Measurements from ENCODE around the gene SOHLH1.
A peak's percentile ranks its signal among the peaks of the same experiment; 100 is the strongest.

SOHLH1 gene

GRCh38 chr9:135662758-135663450 lies 36.4 kb downstream of the SOHLH1 start, which contains the start of gene LCN9:
Gene LCN9, plus strand, starts transcription at chr9:135663309. Its CDS starts 13 bp downstream, at chr9:135663322.
- FAIRE-seq: peak; percentile 13
- peak; percentile 53 for DNase-seq (ENCODE audit: low spot score)

GRCh38 chr9:135661816-135662560 lies 37.3 kb downstream of the SOHLH1 start:
- FAIRE-seq (no peak), DNase-seq (ENCODE audit: low spot score) (no peak)

GRCh38 chr9:135660407-135660806 lies 38.9 kb downstream of the SOHLH1 start:
- DNase-seq (ENCODE audit: low spot score) (no peak), FAIRE-seq (no peak)

- no peak for FAIRE-seq
- no peak for DNase-seq (ENCODE audit: low spot score)
Measured at GRCh38 chr9:135659252-135659651, 40.0 kb downstream of the SOHLH1 start.

- FAIRE-seq (peak; percentile 77), DNase-seq (ENCODE audit: low spot score) (no peak)
Measured at GRCh38 chr9:135657416-135657815, 41.9 kb downstream of the SOHLH1 start.

GRCh38 chr9:135655317-135655716 lies 44.0 kb downstream of the SOHLH1 start:
- FAIRE-seq (no peak), DNase-seq (ENCODE audit: low spot score) (no peak)

- FAIRE-seq (peak; percentile 97), DNase-seq (ENCODE audit: low spot score) (no peak)
Measured at GRCh38 chr9:135650408-135650807, 48.9 kb downstream of the SOHLH1 start.

- DNase-seq (ENCODE audit: low spot score) (no peak), FAIRE-seq (no peak)
Measured at GRCh38 chr9:135649508-135649907, 49.8 kb downstream of the SOHLH1 start.

GRCh38 chr9:135648494-135649410 lies 50.5 kb downstream of the SOHLH1 start:
- no peak for DNase-seq (ENCODE audit: low spot score)
- no peak for FAIRE-seq

- FAIRE-seq (no peak), DNase-seq (ENCODE audit: low spot score) (no peak)
Measured at GRCh38 chr9:135647884-135648283, 51.4 kb downstream of the SOHLH1 start.

- no peak for FAIRE-seq
- no peak for DNase-seq (ENCODE audit: low spot score)
Measured at GRCh38 chr9:135644631-135645218, 54.6 kb downstream of the SOHLH1 start.
